ENCODE results near the gene ZNF138. TPM values are rescaled to one million over a fixed set of nuclear protein-coding genes. Genes with fewer than 3 reads are reported as not detected.
A peak's percentile ranks its signal among the peaks of the same experiment; 100 is the strongest.

ZNF138 gene
- total RNA-seq (10 to 100 TPM in 1 of 2 donors, 1 to 10 TPM in 1; 4.6 to 18.6 TPM), polyA plus RNA-seq (1 to 10 TPM; 2.1 to 5.9 TPM)
- long read RNA-seq, donor 1, partial matches to known transcripts = 0 of 7 reads
- long read RNA-seq, donor 1, other reads (novel, unspliced or antisense) = 0 of 7 reads
- long read RNA-seq, donor 2, partial matches to known transcripts = 0 of 2 reads
- long read RNA-seq, donor 2, other reads (novel, unspliced or antisense) = 0 of 2 reads
- long read RNA-seq, donor 3, partial matches to known transcripts = 0 of 8 reads
- long read RNA-seq, donor 3, other reads (novel, unspliced or antisense) = 0 of 8 reads
- long read RNA-seq, donor 4, partial matches to known transcripts = 0 of 4 reads
- long read RNA-seq, donor 4, other reads (novel, unspliced or antisense) = 0 of 4 reads
- long read RNA-seq, donor 5, transcript ZNF138-203 (2 exons, 2,308 nt) = major isoform, 5 of 9 reads
- long read RNA-seq, donor 5, partial matches to known transcripts = 0 of 9 reads
- long read RNA-seq, donor 5, other reads (novel, unspliced or antisense) = 0 of 9 reads

DNA sequence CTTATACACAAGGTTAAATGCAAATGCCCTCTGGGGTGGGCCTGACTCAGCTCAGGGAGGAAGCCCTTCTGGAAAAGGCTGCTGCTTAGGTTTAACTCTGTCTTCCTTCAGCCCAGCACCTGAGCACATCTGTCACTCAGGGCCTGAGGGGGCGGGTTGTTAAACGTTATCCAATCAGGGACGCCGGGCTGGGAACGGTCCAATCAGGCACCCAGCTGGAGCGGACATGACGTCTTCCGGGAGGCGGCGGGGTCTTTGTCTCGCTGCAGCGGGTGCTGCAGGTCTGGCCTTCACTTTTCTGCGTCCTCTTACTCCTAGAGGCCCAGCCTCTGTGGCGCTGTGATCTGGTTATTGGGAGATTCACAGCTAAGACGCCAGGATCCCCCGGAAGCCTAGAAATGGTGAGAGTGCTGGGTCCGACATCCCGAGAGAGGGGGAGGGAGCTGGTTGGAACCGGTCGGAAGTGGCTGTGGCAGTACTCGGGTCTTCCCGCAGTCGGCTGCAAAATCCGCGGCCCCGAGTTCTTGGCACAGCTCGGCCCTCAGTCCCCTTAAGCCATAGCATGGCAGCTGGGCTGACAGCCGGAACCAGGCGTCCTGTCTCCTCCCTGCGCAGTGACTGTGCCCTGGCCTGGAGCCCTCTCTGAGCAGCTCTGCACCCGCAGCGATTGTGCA is at the start of gene ZNF138:
Gene ZNF138 (plus strand): TSS at position 258 of the 674 bp plus-strand sequence. CDS start 141 bp downstream, at position 399.
- Histone ChIP-seq H3K36me3 (ENCODE audit: control insufficient read depth in 4 of 4, insufficient read depth in 4 of 4, low read length in 4 of 4) (peaks cover 0 to 3% (median 1%) of the 10 kb centered on the region in 4 donors), H3K27me3 (ENCODE audit: control insufficient read depth in 3 of 3, insufficient read depth in 3 of 3, low read length in 2 of 3) (no peaks in the 10 kb centered on the region), H3K9ac (ENCODE audit: insufficient read depth in 1 of 2, low read length in 2 of 2) (peak within 1 kb of the TSS; percentile 91 to 98), H3K9me3 (ENCODE audit: control insufficient read depth in 4 of 4, insufficient read depth in 3 of 4, low read length in 3 of 4) (no peaks in the 10 kb centered on the region), H3K4me3 (peak within 1 kb of the TSS; percentile 85), H3K4me1 (ENCODE audit: control insufficient read depth in 5 of 5, insufficient read depth in 5 of 5, low read length in 5 of 5) (peaks cover 0 to 7% (median 0%) of the 10 kb centered on the region in 5 donors), H3K27ac (ENCODE audit: low read depth in 1 of 2, low read length in 1 of 2) (peak within 1 kb of the TSS; percentile 80 to 86)
- DNase-seq = peak; percentile 97 to 98 (median 98)
- 0% methylated on average over 32 of the region's 32 CpGs for WGBS, 2 donors
- ATAC-seq (ENCODE audit: insufficient read depth, low FRiP score) = peak; percentile 100
- TF ChIP-seq, protein P1, sequence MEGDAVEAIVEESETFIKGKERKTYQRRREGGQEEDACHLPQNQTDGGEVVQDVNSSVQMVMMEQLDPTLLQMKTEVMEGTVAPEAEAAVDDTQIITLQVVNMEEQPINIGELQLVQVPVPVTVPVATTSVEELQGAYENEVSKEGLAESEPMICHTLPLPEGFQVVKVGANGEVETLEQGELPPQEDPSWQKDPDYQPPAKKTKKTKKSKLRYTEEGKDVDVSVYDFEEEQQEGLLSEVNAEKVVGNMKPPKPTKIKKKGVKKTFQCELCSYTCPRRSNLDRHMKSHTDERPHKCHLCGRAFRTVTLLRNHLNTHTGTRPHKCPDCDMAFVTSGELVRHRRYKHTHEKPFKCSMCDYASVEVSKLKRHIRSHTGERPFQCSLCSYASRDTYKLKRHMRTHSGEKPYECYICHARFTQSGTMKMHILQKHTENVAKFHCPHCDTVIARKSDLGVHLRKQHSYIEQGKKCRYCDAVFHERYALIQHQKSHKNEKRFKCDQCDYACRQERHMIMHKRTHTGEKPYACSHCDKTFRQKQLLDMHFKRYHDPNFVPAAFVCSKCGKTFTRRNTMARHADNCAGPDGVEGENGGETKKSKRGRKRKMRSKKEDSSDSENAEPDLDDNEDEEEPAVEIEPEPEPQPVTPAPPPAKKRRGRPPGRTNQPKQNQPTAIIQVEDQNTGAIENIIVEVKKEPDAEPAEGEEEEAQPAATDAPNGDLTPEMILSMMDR (IDR thresholded peaks at IDR 0.05; ENCODE audit: control extremely low read depth, extremely low read depth) = no peak

DNA sequence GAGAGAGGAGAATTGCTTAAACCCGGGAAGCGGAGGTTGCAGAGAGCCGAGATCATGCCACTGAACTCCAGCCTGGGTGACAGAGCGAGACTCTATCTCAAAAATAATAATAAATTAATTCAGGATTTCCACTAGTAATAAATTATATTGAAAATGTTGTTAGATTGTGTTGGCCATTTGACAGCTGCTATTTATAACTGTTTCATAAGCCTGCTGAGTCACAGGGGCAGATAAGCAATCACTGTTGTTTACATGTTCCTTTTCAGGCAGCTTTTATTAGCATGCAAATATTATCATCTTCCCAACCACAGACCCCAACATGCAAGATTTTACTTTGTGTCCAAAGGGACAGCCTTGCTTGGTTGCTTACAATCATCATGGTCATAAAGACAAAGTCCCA is 49.5 kb upstream of the ZNF138 start:
- Histone ChIP-seq H3K27me3 (ENCODE audit: control insufficient read depth in 3 of 3, insufficient read depth in 3 of 3, low read length in 2 of 3) (no peaks in the 10 kb centered on the region), H3K9ac (ENCODE audit: insufficient read depth in 1 of 2, low read length in 2 of 2) (no peak overlapping the region), H3K4me1 (ENCODE audit: control insufficient read depth in 5 of 5, insufficient read depth in 5 of 5, low read length in 5 of 5) (no peaks in the 10 kb centered on the region), H3K27ac (ENCODE audit: low read depth in 1 of 2, low read length in 1 of 2) (no peak overlapping the region), H3K4me3 (no peak overlapping the region), H3K36me3 (ENCODE audit: control insufficient read depth in 4 of 4, insufficient read depth in 4 of 4, low read length in 4 of 4) (no peaks in the 10 kb centered on the region), H3K9me3 (ENCODE audit: control insufficient read depth in 4 of 4, insufficient read depth in 3 of 4, low read length in 3 of 4) (peaks cover 0 to 9% (median 0%) of the 10 kb centered on the region in 4 donors)
- TF ChIP-seq, protein P1 (IDR thresholded peaks at IDR 0.05; ENCODE audit: control extremely low read depth, extremely low read depth) = no peak
- no peak for ATAC-seq (ENCODE audit: insufficient read depth, low FRiP score)
- 83 to 90% methylated on average over 4 of the region's 4 CpGs for WGBS, 2 donors
- no peak for DNase-seq

DNA sequence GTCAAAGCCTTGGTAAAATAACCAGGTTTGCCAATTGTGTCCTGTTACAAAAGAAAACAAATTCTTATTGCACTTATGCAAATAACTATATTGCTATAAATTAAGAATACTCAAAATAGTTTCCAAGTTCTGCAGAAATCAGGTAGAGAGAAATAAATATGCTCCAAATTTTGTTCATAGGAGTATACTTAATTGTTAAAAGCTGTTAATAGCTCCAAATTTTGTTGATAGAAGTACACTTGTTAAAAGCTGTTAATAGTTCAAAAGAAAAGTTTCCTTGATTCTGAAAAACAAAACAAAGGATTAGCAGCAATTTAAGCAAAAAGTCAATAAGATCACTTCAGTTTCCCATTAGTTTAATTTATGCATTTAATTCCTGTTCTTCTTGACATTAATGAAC is 46.4 kb upstream of the ZNF138 start:
- Histone ChIP-seq H3K4me1 (ENCODE audit: control insufficient read depth in 5 of 5, insufficient read depth in 5 of 5, low read length in 5 of 5) (no peaks in the 10 kb centered on the region), H3K4me3 (no peak overlapping the region), H3K36me3 (ENCODE audit: control insufficient read depth in 4 of 4, insufficient read depth in 4 of 4, low read length in 4 of 4) (no peaks in the 10 kb centered on the region), H3K9me3 (ENCODE audit: control insufficient read depth in 4 of 4, insufficient read depth in 3 of 4, low read length in 3 of 4) (peaks cover 0 to 7% (median 1%) of the 10 kb centered on the region in 4 donors), H3K27ac (ENCODE audit: low read depth in 1 of 2, low read length in 1 of 2) (no peak overlapping the region), H3K9ac (ENCODE audit: insufficient read depth in 1 of 2, low read length in 2 of 2) (no peak overlapping the region), H3K27me3 (ENCODE audit: control insufficient read depth in 3 of 3, insufficient read depth in 3 of 3, low read length in 2 of 3) (no peaks in the 10 kb centered on the region)
- ATAC-seq (ENCODE audit: insufficient read depth, low FRiP score) (no peak), DNase-seq (peak in 1 of 3 donors; percentile 1)
- TF ChIP-seq, protein P1 (IDR thresholded peaks at IDR 0.05; ENCODE audit: control extremely low read depth, extremely low read depth) = no peak
